ENCODE results near the gene DDX1. TPM values are rescaled to one million over a fixed set of nuclear protein-coding genes. Genes with fewer than 3 reads are reported as not detected.

DDX1 gene
- total RNA-seq, 3 donors from 2014 or later, result 70.7 to 96.7 (median 72.4) TPM

GRCh38 chr2:15582710-15583357 lies 8.8 kb upstream of the DDX1 start:
- ATAC-seq (no peak), DNase-seq (no peak)
- intact Hi-C loops (cut with DNase I, micrococcal nuclease), result no loop called here
- H3K36me3 ChIP-seq (ENCODE audit: low read depth), result no peaks in the 10 kb centered on the region
- H3K4me1 ChIP-seq (ENCODE audit: low read depth), result no peaks in the 10 kb centered on the region
- H3K4me3 ChIP-seq, result no peak overlapping the region
- TF ChIP-seq, protein P1, sequence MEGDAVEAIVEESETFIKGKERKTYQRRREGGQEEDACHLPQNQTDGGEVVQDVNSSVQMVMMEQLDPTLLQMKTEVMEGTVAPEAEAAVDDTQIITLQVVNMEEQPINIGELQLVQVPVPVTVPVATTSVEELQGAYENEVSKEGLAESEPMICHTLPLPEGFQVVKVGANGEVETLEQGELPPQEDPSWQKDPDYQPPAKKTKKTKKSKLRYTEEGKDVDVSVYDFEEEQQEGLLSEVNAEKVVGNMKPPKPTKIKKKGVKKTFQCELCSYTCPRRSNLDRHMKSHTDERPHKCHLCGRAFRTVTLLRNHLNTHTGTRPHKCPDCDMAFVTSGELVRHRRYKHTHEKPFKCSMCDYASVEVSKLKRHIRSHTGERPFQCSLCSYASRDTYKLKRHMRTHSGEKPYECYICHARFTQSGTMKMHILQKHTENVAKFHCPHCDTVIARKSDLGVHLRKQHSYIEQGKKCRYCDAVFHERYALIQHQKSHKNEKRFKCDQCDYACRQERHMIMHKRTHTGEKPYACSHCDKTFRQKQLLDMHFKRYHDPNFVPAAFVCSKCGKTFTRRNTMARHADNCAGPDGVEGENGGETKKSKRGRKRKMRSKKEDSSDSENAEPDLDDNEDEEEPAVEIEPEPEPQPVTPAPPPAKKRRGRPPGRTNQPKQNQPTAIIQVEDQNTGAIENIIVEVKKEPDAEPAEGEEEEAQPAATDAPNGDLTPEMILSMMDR (IDR thresholded peaks at IDR 0.05), result no peak
- H3K9me3 ChIP-seq, result no peaks in the 10 kb centered on the region

GRCh38 chr2:15583826-15584225 lies 7.8 kb upstream of the DDX1 start:
- H3K4me3 ChIP-seq, result no peak overlapping the region
- no peak for ATAC-seq
- DNase-seq, result no peak
- no peaks in the 10 kb centered on the region for H3K4me1 ChIP-seq (ENCODE audit: low read depth)
- TF ChIP-seq, protein P1 (IDR thresholded peaks at IDR 0.05), result no peak
- H3K36me3 ChIP-seq (ENCODE audit: low read depth), result no peaks in the 10 kb centered on the region
- intact Hi-C loops (cut with DNase I, micrococcal nuclease), result no loop called here
- H3K9me3 ChIP-seq, result no peaks in the 10 kb centered on the region

GRCh38 chr2:15584316-15584715 lies 7.4 kb upstream of the DDX1 start:
- H3K36me3 ChIP-seq (ENCODE audit: low read depth), result no peaks in the 10 kb centered on the region
- no peaks in the 10 kb centered on the region for H3K4me1 ChIP-seq (ENCODE audit: low read depth)
- intact Hi-C loops (cut with DNase I, micrococcal nuclease), result no loop called here
- no peak for DNase-seq
- H3K4me3 ChIP-seq, result no peak overlapping the region
- TF ChIP-seq, protein P1 (IDR thresholded peaks at IDR 0.05), result no peak
- no peak for ATAC-seq
- no peaks in the 10 kb centered on the region for H3K9me3 ChIP-seq

DNA sequence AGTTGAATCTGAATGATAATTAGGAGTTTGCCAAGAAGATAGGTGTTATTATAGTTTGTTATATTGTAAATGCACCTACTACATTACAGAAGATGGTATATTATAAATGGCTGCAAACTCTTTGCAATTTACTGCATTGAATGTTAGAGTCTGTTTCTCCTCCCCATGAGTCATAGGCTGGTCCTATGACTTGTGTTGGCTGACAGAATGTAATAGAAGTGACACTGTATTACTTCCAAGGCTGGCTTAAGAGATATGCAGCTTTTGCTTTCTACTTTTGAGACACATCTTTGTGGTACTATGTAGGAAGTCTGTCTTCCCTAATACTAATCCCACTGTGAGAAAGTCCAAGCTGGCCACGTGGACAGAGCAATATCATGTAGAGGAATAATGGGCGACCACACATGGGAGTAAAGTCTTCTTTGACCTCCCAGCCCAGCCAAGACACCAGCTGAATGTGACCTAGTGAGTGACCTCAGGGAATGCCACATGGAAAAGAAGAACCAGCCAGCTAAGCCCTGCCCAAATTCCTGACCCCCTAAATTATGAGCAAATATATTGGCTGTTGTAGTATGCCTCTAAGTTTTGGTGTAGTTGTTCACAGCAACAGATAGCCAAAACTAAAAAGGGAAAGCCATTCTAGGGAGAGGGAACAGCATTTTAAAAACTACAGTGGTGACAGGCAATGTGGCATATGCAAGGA lies 6.8 kb upstream of the DDX1 start:
- DNase-seq, result no peak
- intact Hi-C loops (cut with DNase I, micrococcal nuclease), result no loop called here
- ATAC-seq, result no peak
- TF ChIP-seq, protein P1 (IDR thresholded peaks at IDR 0.05), result no peak
- Histone ChIP-seq H3K4me3 (no peak overlapping the region), H3K4me1 (ENCODE audit: low read depth) (no peaks in the 10 kb centered on the region), H3K36me3 (ENCODE audit: low read depth) (no peaks in the 10 kb centered on the region), H3K9me3 (no peaks in the 10 kb centered on the region)

DNA sequence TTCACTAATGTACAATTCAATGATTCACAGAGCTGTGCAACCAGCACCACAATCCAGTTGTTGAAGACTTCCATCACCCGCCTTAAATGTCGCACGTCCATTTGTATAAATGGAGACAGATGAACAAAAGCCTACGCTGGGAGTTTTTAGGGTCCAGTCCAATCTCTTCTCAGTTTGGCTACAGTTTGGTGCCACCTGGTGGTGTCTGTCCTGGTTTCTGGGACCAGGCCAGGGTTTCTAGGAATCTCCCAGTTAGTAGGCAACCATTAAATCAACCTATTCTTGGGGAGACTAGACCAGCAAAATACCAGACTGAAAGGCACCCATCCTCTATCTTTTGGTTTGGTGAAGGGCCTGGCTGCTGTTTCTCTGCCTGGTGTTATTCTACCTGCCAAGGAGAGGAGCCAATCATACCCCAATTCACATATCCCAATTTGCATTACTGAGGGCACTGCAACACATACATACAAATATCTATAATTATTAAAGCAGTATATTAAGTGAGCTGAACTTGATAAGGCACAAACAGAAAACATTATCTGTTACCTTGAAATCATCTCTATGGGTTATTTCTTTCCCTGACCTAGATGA lies 3.2 kb upstream of the DDX1 start:
- no peak overlapping the region for H3K4me3 ChIP-seq
- intact Hi-C loops (cut with DNase I, micrococcal nuclease), result no loop called here

More for the DNA sequence above, 3.2 kb upstream of the DDX1 start:
- H3K9me3 ChIP-seq, result no peaks in the 10 kb centered on the region
- peaks cover 12% of the 10 kb centered on the region for H3K4me1 ChIP-seq (ENCODE audit: low read depth)
- peak in 2 of 3 donors; percentile 46 to 75 for DNase-seq
- ATAC-seq, result no peak
- TF ChIP-seq, protein P1 (IDR thresholded peaks at IDR 0.05), result peak; percentile 22
- H3K36me3 ChIP-seq (ENCODE audit: low read depth), result no peaks in the 10 kb centered on the region

All from mucosa of descending colon (tissue), 3 donors.